K562 (cell line): ENCODE data around the gene EEF2K. TPM values are rescaled to one million over a fixed set of nuclear protein-coding genes. Genes with fewer than 3 reads are reported as not detected.

ENCODE experiments used
- CCAR2 ChIP-seq: fragments of 200-400 bp; formaldehyde crosslinking; IDR thresholded peaks from 2 replicates; pipeline ENCODE4 v1.6.1; 2017; ENCODE audit warnings: mild to moderate bottlenecking, low read depth, low read length
- DPF2 ChIP-seq: fragments of 450-650 bp; IDR thresholded peaks from 2 replicates; pipeline ENCODE4 v1.6.1; 2016
- E2F4 ChIP-seq: sonication (generic); formaldehyde crosslinking; IDR thresholded peaks from 2 replicates; pipeline ENCODE4 v1.8.0; 2022; ENCODE audit warnings: mild to moderate bottlenecking, low read depth, missing genetic modification reagents
- GABPB1 ChIP-seq: sonication (generic); formaldehyde crosslinking; IDR thresholded peaks from 2 replicates; pipeline ENCODE4 v1.8.0; 2022; ENCODE audit warnings: mild to moderate bottlenecking, missing genetic modification reagents
- HDAC1 ChIP-seq, 2 experiments: fragments of 450-650 bp; IDR thresholded peaks; 2 replicates each; pipeline ENCODE4 v1.6.1; 2016 to 2017; ENCODE audit warnings: inconsistent platforms in 1 of 2, mild to moderate bottlenecking in 1 of 2, moderate library complexity in 1 of 2
- HOMEZ ChIP-seq: fragments of 250-450 bp; sonication (Bioruptor Pico); IDR thresholded peaks from 2 replicates; pipeline ENCODE4 v1.4.0; 2020; ENCODE audit warnings: mild to moderate bottlenecking, moderate library complexity
- KDM4B ChIP-seq, 2 experiments: fragments of 450-650 bp in 1 of 2; sonication (generic) in 1 of 2; IDR thresholded peaks; 2 replicates each; pipeline ENCODE4 v1.6.1; 2016 to 2017; ENCODE audit warnings: borderline replicate concordance in 2 of 2, antibody characterized with exemption in 1 of 2, low read depth in 1 of 2, mild to moderate bottlenecking in 1 of 2
- KLF1 ChIP-seq: fragments of 450-650 bp; IDR thresholded peaks from 2 replicates; pipeline ENCODE4 v1.6.1; 2016; ENCODE audit warnings: missing genetic modification characterization, missing compliant biosample characterization
- MTA3 ChIP-seq: fragments of 450-650 bp; formaldehyde crosslinking; IDR thresholded peaks from 2 replicates; pipeline ENCODE4 v1.6.1; 2017; ENCODE audit warnings: mild to moderate bottlenecking, borderline replicate concordance
- NFIX ChIP-seq: fragments of 250-450 bp; sonication (Bioruptor Pico); IDR thresholded peaks from 2 replicates; pipeline ENCODE4 v1.4.0; 2020; ENCODE audit warnings: low read depth, mild to moderate bottlenecking, moderate library complexity
- PRDM10 ChIP-seq: fragments of 450-650 bp; IDR thresholded peaks from 2 replicates; pipeline ENCODE4 v1.6.1; 2018; ENCODE audit not compliant: partially characterized antibody
- RB1 ChIP-seq: fragments of 450-650 bp; IDR thresholded peaks from 2 replicates; pipeline ENCODE4 v1.6.1; 2017; ENCODE audit warnings: low read depth, mild to moderate bottlenecking
- SMAD4 ChIP-seq: fragments of 250-450 bp; sonication (Bioruptor Pico); conservative IDR thresholded peaks from 2 replicates; pipeline ENCODE4 v1.8.0; 2021; ENCODE audit warnings: inconsistent platforms, mild to moderate bottlenecking, moderate library complexity
- USF2 ChIP-seq: sonication (generic); formaldehyde crosslinking; IDR thresholded peaks from 2 replicates; pipeline ENCODE4 v1.5.0; 2020; ENCODE audit warnings: missing genetic modification reagents
- ZNF121 ChIP-seq: sonication (generic); formaldehyde crosslinking; conservative IDR thresholded peaks from 2 replicates; pipeline ENCODE4 v1.8.0; 2022; ENCODE audit warnings: missing genetic modification reagents
- ZNF134 ChIP-seq: fragments of 250-450 bp; sonication (Bioruptor Pico); conservative IDR thresholded peaks from 2 replicates; pipeline ENCODE4 v1.4.0; 2020
- ZNF347 ChIP-seq: fragments of 450-650 bp; formaldehyde crosslinking; IDR thresholded peaks from 2 replicates; pipeline ENCODE4 v1.4.0; 2020; ENCODE audit warnings: low read depth, mild to moderate bottlenecking, moderate library complexity
- polyA plus RNA-seq, 8 experiments: library from polyadenylated mRNA; depleted of rRNA in 4 of 8; stranded (reverse) in 5 of 8; unstranded in 3 of 8; fragments of >200 nt; fragmentation: Nextera tagmentation in 2 of 8; fragmentation: Illumina TruSeq in 1 of 8; extraction: Ambion mirVana in 2 of 8; extraction: Trizol in 1 of 8; gene quantifications; 2 replicates each; pipeline versions ENCODE4 v1.2.1 to v1.2.3, GENCODE V29; 2011 to 2014; ENCODE audit warnings: inconsistent platforms in 1 of 8, missing spikeins in 1 of 8
- total RNA-seq, 7 experiments: library from RNA; depleted of rRNA in 6 of 7; stranded (reverse); fragments of >200 nt in 6 of 7; fragmentation: Illumina TruSeq in 2 of 7; extraction: Trizol in 2 of 7; gene quantifications; 2 replicates each; pipeline versions ENCODE4 v1.2.1 to v1.2.3, GENCODE V29; 2011 to 2021; ENCODE audit warnings: low replicate concordance in 1 of 7

Gene EEF2K
- total and polyA plus RNA-seq, 9 of the 15 experiments (the other 6 are each of a cell fraction or from before 2014, with no cell fraction given), result 3.0 to 35.2 (median 12.2) TPM

GRCh38 chr16:22206013-22206841 is at the start of gene EEF2K (continued):
- TF ChIP-seq E2F4 (CRISPR knock-in tag), result no peak
- TF ChIP-seq HDAC1 (IDR thresholded peaks at IDR 0.05), result peak; percentile 23 to 54; a peak in 2 of 4 replicates
- TF ChIP-seq USF2 (CRISPR knock-in tag), result peak; percentile 59
- TF ChIP-seq NFIX, result no peak
- peak; percentile 58; the same call in 1 of the 2 replicates for TF ChIP-seq KLF1 (tag)
- TF ChIP-seq DPF2, result peak; percentile 60
- no peak for TF ChIP-seq CCAR2
- TF ChIP-seq ZNF121 (CRISPR knock-in tag), result peak; percentile 12; the same call in 1 of the 2 replicates
- TF ChIP-seq GABPB1 (CRISPR knock-in tag), result peak; percentile 92
- TF ChIP-seq ZNF347 (CRISPR knock-in tag), result no peak
- peak; percentile 88 for TF ChIP-seq PRDM10
- TF ChIP-seq SMAD4, result peak; percentile 93
- TF ChIP-seq KDM4B (IDR thresholded peaks at IDR 0.05; ENCODE audit: borderline replicate concordance in 2 of 2, low read depth in 1 of 2), result peak in 1 of 2 experiments; percentile 62; a peak in 1 of 4 replicates
- 0 out of 2 replicates have a peak, but pooled peaks have one; percentile 86 for TF ChIP-seq MTA3
- TF ChIP-seq ZNF134 (CRISPR knock-in tag), result no peak; the same call in 1 of the 2 replicates
- TF ChIP-seq RB1, result peak; percentile 93
- no peak for TF ChIP-seq HOMEZ (CRISPR knock-in tag)
